Liver (tissue), 9 donors: Measurements from ENCODE around the gene F5. TPM values are rescaled to one million over a fixed set of nuclear protein-coding genes. Genes with fewer than 3 reads are reported as not detected.

Source experiments
- DNase-seq: peaks from one replicate; pipeline ENCODE4 v3.0.0-alpha.2; 2017; ENCODE audit warnings: low spot score
- H3K27ac ChIP-seq, 2 donors: one replicate each; pipeline ENCODE4 v1.7.0; 2013; ENCODE audit warnings: inconsistent platforms in 2 of 2, low read length in 2 of 2, control low read depth in 1 of 2, low read depth in 1 of 2, mild to moderate bottlenecking in 1 of 2
- H3K27me3 ChIP-seq, 4 donors: one replicate each; pipeline versions ENCODE4 v1.6.1 to v1.7.0; 2013; ENCODE audit warnings: low read length in 3 of 4, inconsistent platforms in 1 of 4, mild to moderate bottlenecking in 1 of 4, moderate library complexity in 1 of 4; ENCODE audit not compliant: control insufficient read depth in 4 of 4, insufficient read depth in 4 of 4
- H3K36me3 ChIP-seq, 4 donors: one replicate each; pipeline versions ENCODE4 v1.6.1 to v1.7.0; 2013; ENCODE audit warnings: low read length in 3 of 4, mild to moderate bottlenecking in 3 of 4, low read depth in 1 of 4, moderate library complexity in 1 of 4; ENCODE audit not compliant: control insufficient read depth in 4 of 4, insufficient read depth in 3 of 4
- H3K4me1 ChIP-seq, 4 donors: one replicate each; pipeline versions ENCODE4 v1.6.1 to v1.7.0; 2013; ENCODE audit warnings: low read length in 3 of 4, mild to moderate bottlenecking in 3 of 4, moderate library complexity in 1 of 4; ENCODE audit not compliant: control insufficient read depth in 4 of 4, insufficient read depth in 4 of 4
- H3K4me3 ChIP-seq, 3 donors: one replicate each; pipeline versions ENCODE4 v1.6.1 to v1.7.0; 2013; ENCODE audit warnings: low read length in 3 of 3, control low read depth in 1 of 3, low read depth in 1 of 3, mild to moderate bottlenecking in 1 of 3
- H3K9ac ChIP-seq, 2 donors: one replicate each; pipeline ENCODE4 v1.7.0; 2013; ENCODE audit warnings: low read length in 2 of 2, mild to moderate bottlenecking in 2 of 2, moderate library complexity in 2 of 2, control low read depth in 1 of 2, low read depth in 1 of 2
- H3K9me3 ChIP-seq, 4 donors: one replicate each; pipeline versions ENCODE4 v1.6.1 to v1.7.0; 2013; ENCODE audit warnings: low read length in 3 of 4; ENCODE audit not compliant: control insufficient read depth in 4 of 4
- EGR1 ChIP-seq, 2 donors: IDR thresholded peaks; 2 replicates each; pipeline ENCODE4 v1.6.1; 2016 to 2018; ENCODE audit warnings: antibody characterized with exemption in 2 of 2, low read depth in 2 of 2
- FOXA1 ChIP-seq: IDR thresholded peaks from 2 replicates; pipeline ENCODE4 v1.6.1; 2016; ENCODE audit warnings: antibody characterized with exemption
- GABPA ChIP-seq, 2 donors: IDR thresholded peaks in 1 of 2; conservative IDR thresholded peaks in 1 of 2; 2 replicates each; pipeline ENCODE4 v1.6.1; 2016; ENCODE audit warnings: antibody characterized with exemption in 2 of 2, mild to moderate bottlenecking in 1 of 2, moderate library complexity in 1 of 2
- JUND ChIP-seq, 2 donors: IDR thresholded peaks; 2 replicates each; pipeline ENCODE4 v1.6.1; 2016; ENCODE audit warnings: antibody characterized with exemption in 2 of 2
- NR2F2 ChIP-seq: IDR thresholded peaks from 2 replicates; pipeline ENCODE4 v1.6.1; 2016; ENCODE audit warnings: antibody characterized with exemption
- RAD21 ChIP-seq, 2 donors: IDR thresholded peaks; 2 replicates each; pipeline ENCODE4 v1.6.1; 2016; ENCODE audit warnings: antibody characterized with exemption in 2 of 2, mild to moderate bottlenecking in 2 of 2
- RXRA ChIP-seq, 2 donors: IDR thresholded peaks; 2 replicates each; pipeline ENCODE4 v1.6.1; 2017 to 2018; ENCODE audit warnings: antibody characterized with exemption in 2 of 2, mild to moderate bottlenecking in 1 of 2
- SP1 ChIP-seq: IDR thresholded peaks from 2 replicates; pipeline ENCODE4 v1.6.1; 2018; ENCODE audit warnings: antibody characterized with exemption, mild to moderate bottlenecking
- TAF1 ChIP-seq: conservative IDR thresholded peaks from 2 replicates; pipeline ENCODE4 v1.6.1; 2016; ENCODE audit warnings: antibody characterized with exemption, mild to moderate bottlenecking
- YY1 ChIP-seq: IDR thresholded peaks from 2 replicates; pipeline ENCODE4 v1.6.1; 2016; ENCODE audit warnings: antibody characterized with exemption, mild to moderate bottlenecking
- WGBS: extraction: QIAGEN DNeasy Blood & Tissue Kit; methylation state at CpG from one replicate; pipeline ENCODE4 v1.1.7; 2013; 5-methylcytosine and 5-hydroxymethylcytosine counted together
- polyA plus RNA-seq, 2 donors: library from polyadenylated mRNA; stranded (reverse) in 1 of 2; unstranded in 1 of 2; fragments of 200-250 nt in 1 of 2; fragments of >200 nt in 1 of 2; fragmentation: Nextera tagmentation in 1 of 2; extraction: Ambion mirVana in 1 of 2; gene quantifications; one replicate each; pipeline versions ENCODE4 v1.2.1 to v1.2.3, GENCODE V29; 2013 to 2015
- total RNA-seq, 2 donors: library from RNA; depleted of rRNA; stranded (reverse); fragments of >200 nt; gene quantifications; one replicate each; pipeline ENCODE4 v1.2.3, GENCODE V29; 2014
- TF ChIP-seq, protein P1 (sequence below): fragments of 150-350 bp; IDR thresholded peaks from 2 replicates; pipeline ENCODE4 v1.5.1; 2017; ENCODE audit warnings: improper control_type of control experiment, low read depth, low read length; ENCODE audit not compliant: missing input control
- TF ChIP-seq, protein P2 (sequence below): IDR thresholded peaks from 2 replicates; pipeline ENCODE4 v1.6.1; 2016; ENCODE audit warnings: antibody characterized with exemption
- TF ChIP-seq, protein P3 (sequence below): IDR thresholded peaks from 2 replicates; pipeline ENCODE4 v1.6.1; 2016; ENCODE audit warnings: antibody characterized with exemption
- TF ChIP-seq, protein P4 (sequence below): IDR thresholded peaks from 2 replicates; pipeline ENCODE4 v1.6.1; 2016; ENCODE audit warnings: antibody characterized with exemption
- donor health status: healthy.
- donor health status: healthy.
- donor health status: healthy.
- donor health status: healthy.
- donor health status: healthy.

F5 gene
- total and polyA plus RNA-seq, 4 donors: 86.1 to 155 (median 129) TPM

DNA sequence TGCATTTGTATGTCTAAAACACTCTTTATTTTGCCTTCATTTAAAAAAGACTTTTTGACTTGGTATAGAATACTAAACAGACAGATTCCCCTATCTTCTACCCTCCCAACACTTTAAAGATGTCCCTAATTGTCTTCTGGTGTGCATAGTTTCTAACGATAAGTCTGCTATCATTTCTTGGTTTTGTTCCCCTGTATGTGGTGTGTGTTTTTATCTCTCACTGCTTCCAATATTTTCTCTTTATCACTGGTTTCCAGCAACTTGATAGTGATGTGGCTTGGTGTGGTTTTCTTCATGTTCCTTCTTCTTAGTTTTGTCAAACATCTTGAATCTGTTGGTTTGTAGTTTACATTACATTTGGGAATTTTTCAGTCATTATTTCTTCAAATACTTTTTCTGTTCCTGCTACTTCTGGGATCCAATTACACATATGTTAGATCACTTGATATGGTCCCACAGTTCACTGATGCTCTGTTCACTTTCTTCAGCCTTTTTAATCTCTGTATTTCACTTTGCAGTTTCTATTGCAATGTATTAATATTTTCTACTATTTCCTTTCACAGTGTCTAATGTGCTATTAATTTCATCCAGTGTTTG is 23.2 kb downstream of the F5 start (continued):
- TF ChIP-seq, protein P1, sequence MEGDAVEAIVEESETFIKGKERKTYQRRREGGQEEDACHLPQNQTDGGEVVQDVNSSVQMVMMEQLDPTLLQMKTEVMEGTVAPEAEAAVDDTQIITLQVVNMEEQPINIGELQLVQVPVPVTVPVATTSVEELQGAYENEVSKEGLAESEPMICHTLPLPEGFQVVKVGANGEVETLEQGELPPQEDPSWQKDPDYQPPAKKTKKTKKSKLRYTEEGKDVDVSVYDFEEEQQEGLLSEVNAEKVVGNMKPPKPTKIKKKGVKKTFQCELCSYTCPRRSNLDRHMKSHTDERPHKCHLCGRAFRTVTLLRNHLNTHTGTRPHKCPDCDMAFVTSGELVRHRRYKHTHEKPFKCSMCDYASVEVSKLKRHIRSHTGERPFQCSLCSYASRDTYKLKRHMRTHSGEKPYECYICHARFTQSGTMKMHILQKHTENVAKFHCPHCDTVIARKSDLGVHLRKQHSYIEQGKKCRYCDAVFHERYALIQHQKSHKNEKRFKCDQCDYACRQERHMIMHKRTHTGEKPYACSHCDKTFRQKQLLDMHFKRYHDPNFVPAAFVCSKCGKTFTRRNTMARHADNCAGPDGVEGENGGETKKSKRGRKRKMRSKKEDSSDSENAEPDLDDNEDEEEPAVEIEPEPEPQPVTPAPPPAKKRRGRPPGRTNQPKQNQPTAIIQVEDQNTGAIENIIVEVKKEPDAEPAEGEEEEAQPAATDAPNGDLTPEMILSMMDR: no peak
- TF ChIP-seq, protein P2, sequence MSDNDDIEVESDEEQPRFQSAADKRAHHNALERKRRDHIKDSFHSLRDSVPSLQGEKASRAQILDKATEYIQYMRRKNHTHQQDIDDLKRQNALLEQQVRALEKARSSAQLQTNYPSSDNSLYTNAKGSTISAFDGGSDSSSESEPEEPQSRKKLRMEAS: no peak
- TF ChIP-seq, protein P3, sequence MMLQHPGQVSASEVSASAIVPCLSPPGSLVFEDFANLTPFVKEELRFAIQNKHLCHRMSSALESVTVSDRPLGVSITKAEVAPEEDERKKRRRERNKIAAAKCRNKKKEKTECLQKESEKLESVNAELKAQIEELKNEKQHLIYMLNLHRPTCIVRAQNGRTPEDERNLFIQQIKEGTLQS: no peak

DNA sequence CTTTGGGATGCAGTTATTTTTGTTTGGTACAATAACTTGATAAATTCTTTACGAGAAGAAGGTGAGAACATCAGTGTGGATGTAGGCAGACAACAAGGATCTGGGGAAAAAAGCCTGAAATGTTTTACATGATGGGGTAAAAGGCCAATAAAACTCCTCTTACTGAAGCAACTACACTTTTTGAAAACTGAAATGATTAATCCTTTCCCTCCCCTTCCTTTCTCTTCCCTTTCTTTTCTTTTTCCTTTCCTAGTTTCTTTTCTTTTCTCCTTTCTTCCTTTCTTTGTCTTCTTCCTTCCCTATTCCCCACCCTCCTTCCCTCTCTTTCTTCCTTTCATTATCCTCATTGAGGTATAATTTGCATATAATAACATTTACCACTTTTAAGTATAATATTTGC is 24.6 kb downstream of the F5 start:
- H3K36me3 ChIP-seq: peaks cover 4 to 62% (median 30%) of the 10 kb centered on the region in 4 donors

DNA sequence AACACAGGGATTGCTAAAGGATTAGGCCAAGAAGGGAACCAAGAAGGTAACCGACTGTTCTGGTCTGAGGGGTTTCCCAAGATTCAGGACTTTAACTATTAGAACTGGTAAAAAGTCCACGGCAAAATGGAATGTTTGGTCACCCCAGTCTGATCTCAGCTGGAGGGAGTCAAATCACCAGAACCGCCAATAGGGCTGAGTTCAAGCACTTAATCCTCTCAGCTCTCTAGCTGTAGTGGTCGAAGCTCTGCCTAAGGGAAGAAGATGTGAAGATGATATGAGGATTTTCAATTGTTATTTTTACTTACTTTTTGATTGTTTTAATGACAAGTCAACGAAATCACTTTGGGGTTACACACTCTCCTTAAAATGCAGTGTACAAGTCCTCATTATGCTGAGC is 29.1 kb downstream of the F5 start:
- no peaks in the 10 kb centered on the region for H3K4me1 ChIP-seq
- WGBS: 89% methylated on average over 5 of the region's 5 CpGs
- no peak overlapping the region for H3K27ac ChIP-seq
- TF ChIP-seq, protein P4, sequence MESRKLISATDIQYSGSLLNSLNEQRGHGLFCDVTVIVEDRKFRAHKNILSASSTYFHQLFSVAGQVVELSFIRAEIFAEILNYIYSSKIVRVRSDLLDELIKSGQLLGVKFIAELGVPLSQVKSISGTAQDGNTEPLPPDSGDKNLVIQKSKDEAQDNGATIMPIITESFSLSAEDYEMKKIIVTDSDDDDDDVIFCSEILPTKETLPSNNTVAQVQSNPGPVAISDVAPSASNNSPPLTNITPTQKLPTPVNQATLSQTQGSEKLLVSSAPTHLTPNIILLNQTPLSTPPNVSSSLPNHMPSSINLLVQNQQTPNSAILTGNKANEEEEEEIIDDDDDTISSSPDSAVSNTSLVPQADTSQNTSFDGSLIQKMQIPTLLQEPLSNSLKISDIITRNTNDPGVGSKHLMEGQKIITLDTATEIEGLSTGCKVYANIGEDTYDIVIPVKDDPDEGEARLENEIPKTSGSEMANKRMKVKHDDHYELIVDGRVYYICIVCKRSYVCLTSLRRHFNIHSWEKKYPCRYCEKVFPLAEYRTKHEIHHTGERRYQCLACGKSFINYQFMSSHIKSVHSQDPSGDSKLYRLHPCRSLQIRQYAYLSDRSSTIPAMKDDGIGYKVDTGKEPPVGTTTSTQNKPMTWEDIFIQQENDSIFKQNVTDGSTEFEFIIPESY: no peak
- no peak for TF ChIP-seq GABPA (IDR thresholded peaks at IDR 0.05 in 1 of 2, conservative IDR thresholded peaks at IDR 0.05 in 1 of 2)
- TF ChIP-seq YY1: no peak
- TF ChIP-seq, protein P2: no peak
- TF ChIP-seq NR2F2: no peak
- no peak for TF ChIP-seq FOXA1
- H3K36me3 ChIP-seq: peaks cover 4 to 85% (median 50%) of the 10 kb centered on the region in 4 donors
- H3K4me3 ChIP-seq: no peak overlapping the region
- no peaks in the 10 kb centered on the region for H3K27me3 ChIP-seq
- DNase-seq: no peak
- H3K9me3 ChIP-seq: no peaks in the 10 kb centered on the region
- no peak overlapping the region for H3K9ac ChIP-seq

More for the DNA sequence above, 24.6 kb downstream of the F5 start:
- H3K9ac ChIP-seq: no peak overlapping the region
- H3K9me3 ChIP-seq: no peaks in the 10 kb centered on the region
- no peaks in the 10 kb centered on the region for H3K27me3 ChIP-seq
- TF ChIP-seq FOXA1 (no peak), TAF1 (no peak), RAD21 (IDR thresholded peaks at IDR 0.05) (no peak), SP1 (no peak), EGR1 (IDR thresholded peaks at IDR 0.05; ENCODE audit: low read depth in 2 of 2) (no peak), JUND (IDR thresholded peaks at IDR 0.05) (no peak), YY1 (no peak), GABPA (IDR thresholded peaks at IDR 0.05 in 1 of 2, conservative IDR thresholded peaks at IDR 0.05 in 1 of 2) (no peak), RXRA (IDR thresholded peaks at IDR 0.05) (no peak)
- TF ChIP-seq, protein P2: no peak
- TF ChIP-seq, protein P3: no peak
- peaks cover 3 to 11% (median 8%) of the 10 kb centered on the region in 4 donors for H3K4me1 ChIP-seq
- DNase-seq: no peak
- H3K27ac ChIP-seq: no peak overlapping the region
- WGBS: 98% methylated on average over 1 of the region's 1 CpG
- no peak overlapping the region for H3K4me3 ChIP-seq
